ENCODE data around the gene XRCC4. TPM values are rescaled to one million over a fixed set of nuclear protein-coding genes. Genes with fewer than 3 reads are reported as not detected.

XRCC4 gene
- total RNA-seq, 1 donor from 2014 or later, result 8.2 TPM

DNA sequence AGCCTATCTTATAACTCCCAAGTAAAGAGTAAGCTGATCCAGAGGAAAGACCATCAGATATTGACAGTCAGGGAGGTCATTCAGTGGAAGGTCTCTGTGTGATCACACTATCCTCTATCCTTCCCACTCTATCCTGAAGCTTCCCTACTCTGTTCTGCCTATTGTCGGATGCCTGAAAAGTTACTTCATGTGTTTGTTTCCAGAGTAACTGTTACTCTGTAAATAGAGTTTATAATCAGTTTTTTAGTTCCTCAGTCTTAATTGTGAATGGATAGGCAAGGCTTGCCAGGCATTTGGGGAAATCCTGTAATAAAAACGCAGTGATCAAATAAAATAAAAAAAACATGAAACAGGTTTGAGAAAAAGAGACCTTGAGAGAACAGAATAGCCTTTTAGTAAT is 79.8 kb downstream of the XRCC4 start:
- no peak overlapping the region for H3K27ac Mint-ChIP-seq (ENCODE audit: unreplicated experiment)
- TF ChIP-seq, protein P1, sequence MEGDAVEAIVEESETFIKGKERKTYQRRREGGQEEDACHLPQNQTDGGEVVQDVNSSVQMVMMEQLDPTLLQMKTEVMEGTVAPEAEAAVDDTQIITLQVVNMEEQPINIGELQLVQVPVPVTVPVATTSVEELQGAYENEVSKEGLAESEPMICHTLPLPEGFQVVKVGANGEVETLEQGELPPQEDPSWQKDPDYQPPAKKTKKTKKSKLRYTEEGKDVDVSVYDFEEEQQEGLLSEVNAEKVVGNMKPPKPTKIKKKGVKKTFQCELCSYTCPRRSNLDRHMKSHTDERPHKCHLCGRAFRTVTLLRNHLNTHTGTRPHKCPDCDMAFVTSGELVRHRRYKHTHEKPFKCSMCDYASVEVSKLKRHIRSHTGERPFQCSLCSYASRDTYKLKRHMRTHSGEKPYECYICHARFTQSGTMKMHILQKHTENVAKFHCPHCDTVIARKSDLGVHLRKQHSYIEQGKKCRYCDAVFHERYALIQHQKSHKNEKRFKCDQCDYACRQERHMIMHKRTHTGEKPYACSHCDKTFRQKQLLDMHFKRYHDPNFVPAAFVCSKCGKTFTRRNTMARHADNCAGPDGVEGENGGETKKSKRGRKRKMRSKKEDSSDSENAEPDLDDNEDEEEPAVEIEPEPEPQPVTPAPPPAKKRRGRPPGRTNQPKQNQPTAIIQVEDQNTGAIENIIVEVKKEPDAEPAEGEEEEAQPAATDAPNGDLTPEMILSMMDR (conservative IDR thresholded peaks at IDR 0.05), result no peak
- H3K4me3 Mint-ChIP-seq, result no peak overlapping the region
- peaks cover 3% of the 10 kb centered on the region for H3K9me3 Mint-ChIP-seq
- H3K36me3 Mint-ChIP-seq (ENCODE audit: low read depth), result no peaks in the 10 kb centered on the region
- peaks cover 12% of the 10 kb centered on the region for H3K4me1 Mint-ChIP-seq
- no peaks in the 10 kb centered on the region for H3K27me3 Mint-ChIP-seq (ENCODE audit: low read depth)
- DNase-seq (ENCODE audit: low read depth, low spot score), result no peak

DNA sequence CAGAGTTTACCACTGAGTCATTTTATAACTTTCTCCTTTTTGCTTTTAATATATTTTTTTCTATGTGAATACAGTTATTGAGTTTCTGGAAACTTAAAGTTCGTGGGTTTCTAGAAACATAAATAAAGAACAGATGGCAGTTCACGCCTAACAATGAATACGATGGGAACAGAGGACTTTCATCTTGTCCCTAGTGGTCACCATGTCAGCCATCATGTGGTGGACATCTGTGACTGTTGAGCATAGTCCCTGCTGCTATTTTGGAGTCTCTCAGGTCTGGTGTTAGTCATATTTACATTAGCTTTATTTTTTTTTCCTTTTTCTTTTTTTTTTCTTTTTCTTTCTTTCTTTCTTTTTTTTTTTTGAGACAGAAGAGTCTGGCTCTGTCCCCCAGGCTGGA is 85.3 kb downstream of the XRCC4 start:
- peaks cover 7% of the 10 kb centered on the region for H3K9me3 Mint-ChIP-seq
- H3K4me3 Mint-ChIP-seq, result no peak overlapping the region
- peaks cover 15% of the 10 kb centered on the region for H3K4me1 Mint-ChIP-seq
- TF ChIP-seq, protein P1 (conservative IDR thresholded peaks at IDR 0.05), result no peak
- no peak for DNase-seq (ENCODE audit: low read depth, low spot score)
- H3K36me3 Mint-ChIP-seq (ENCODE audit: low read depth), result peaks cover 6% of the 10 kb centered on the region
- H3K27me3 Mint-ChIP-seq (ENCODE audit: low read depth), result no peaks in the 10 kb centered on the region
- no peak overlapping the region for H3K27ac Mint-ChIP-seq (ENCODE audit: unreplicated experiment)

DNA sequence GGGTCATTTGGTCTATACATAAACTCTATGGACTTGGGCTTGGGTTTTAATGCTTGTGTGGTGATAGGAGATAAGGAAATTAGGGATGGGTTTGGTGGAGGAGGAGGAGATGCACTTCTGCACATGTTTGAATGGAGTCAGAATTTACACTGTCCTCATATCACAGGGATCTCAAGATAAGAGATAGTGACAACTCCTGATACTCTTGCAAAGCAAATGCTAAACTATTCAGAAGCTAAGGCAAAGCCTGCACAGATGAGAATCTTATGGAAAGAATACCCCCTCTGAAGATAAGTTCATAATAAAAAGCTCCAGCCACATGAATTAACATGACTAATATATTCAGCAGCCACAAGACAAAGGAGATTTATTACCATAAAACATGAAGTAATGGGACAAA is 90.2 kb downstream of the XRCC4 start:
- Mint-ChIP-seq H3K9me3 (peaks cover 11% of the 10 kb centered on the region), H3K36me3 (ENCODE audit: low read depth) (peaks cover 6% of the 10 kb centered on the region), H3K4me3 (no peak overlapping the region), H3K27ac (ENCODE audit: unreplicated experiment) (no peak overlapping the region), H3K4me1 (peaks cover 19% of the 10 kb centered on the region), H3K27me3 (ENCODE audit: low read depth) (no peaks in the 10 kb centered on the region)
- no peak for DNase-seq (ENCODE audit: low read depth, low spot score)
- TF ChIP-seq, protein P1 (conservative IDR thresholded peaks at IDR 0.05), result no peak

DNA sequence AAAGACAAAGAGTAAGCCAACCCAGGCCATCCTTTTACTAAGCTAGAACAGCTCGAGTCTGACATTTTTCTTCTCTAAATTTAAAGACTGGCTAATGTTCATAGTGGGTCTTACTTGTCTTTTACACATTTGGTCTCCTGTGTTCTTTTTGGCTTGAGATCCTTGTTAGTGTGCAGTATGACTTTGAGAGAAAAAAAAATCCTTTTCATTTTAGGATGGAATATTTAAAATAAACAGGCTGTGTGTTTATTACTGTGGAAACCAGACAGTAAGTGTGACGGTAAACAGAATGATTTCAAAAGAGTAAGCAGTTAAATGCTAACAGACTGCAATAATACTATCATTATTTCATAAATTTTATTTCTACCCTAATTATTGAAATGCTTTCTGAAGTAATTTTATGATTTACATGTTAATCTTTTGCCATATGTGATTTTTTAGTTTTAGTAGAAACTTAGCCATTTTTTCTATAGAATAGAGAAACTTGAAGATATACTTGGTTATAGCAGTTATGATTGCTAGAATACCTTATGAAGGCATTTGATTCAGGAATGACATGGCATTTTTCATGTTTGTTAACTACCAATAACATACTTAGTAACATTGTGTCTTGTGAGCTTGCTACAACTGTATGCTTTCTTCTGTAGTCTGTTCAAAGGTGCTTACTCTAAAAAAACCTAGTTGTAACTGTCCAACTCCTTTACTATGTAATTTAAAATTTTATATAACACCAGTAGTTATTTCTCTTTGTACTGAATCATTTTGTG is 92.4 kb downstream of the XRCC4 start:
- peaks cover 5% of the 10 kb centered on the region for H3K4me1 Mint-ChIP-seq
- TF ChIP-seq, protein P1 (conservative IDR thresholded peaks at IDR 0.05), result no peak
- H3K27me3 Mint-ChIP-seq (ENCODE audit: low read depth), result no peaks in the 10 kb centered on the region
- no peak for DNase-seq (ENCODE audit: low read depth, low spot score)
- H3K36me3 Mint-ChIP-seq (ENCODE audit: low read depth), result peaks cover 6% of the 10 kb centered on the region
- peaks cover 11% of the 10 kb centered on the region for H3K9me3 Mint-ChIP-seq
- no peak overlapping the region for H3K4me3 Mint-ChIP-seq
- H3K27ac Mint-ChIP-seq (ENCODE audit: unreplicated experiment), result no peak overlapping the region

DNA sequence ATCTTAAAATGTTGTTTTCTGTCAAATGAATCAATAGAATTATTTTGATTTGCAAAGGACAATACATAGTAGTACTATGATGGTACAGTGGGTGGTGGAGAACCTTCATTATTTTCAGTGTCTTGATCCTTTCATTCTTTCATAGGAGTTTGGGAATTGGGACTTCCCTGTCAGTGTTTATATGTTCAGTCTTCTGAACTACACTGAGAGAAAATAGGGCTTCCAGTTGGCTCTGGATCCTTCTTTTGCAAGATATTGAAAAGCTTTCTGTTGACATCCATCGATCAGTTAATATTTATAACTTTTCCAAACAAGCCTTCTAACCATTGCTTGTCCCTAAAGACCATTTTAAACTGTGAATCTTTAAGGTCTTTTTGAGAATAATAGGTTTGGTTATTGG is 94.7 kb downstream of the XRCC4 start:
- Mint-ChIP-seq H3K27ac (ENCODE audit: unreplicated experiment) (no peak overlapping the region), H3K4me1 (peaks cover 5% of the 10 kb centered on the region), H3K36me3 (ENCODE audit: low read depth) (peaks cover 6% of the 10 kb centered on the region), H3K4me3 (no peak overlapping the region), H3K27me3 (ENCODE audit: low read depth) (no peaks in the 10 kb centered on the region), H3K9me3 (peaks cover 10% of the 10 kb centered on the region)
- DNase-seq (ENCODE audit: low read depth, low spot score), result no peak
- TF ChIP-seq, protein P1 (conservative IDR thresholded peaks at IDR 0.05), result no peak

Measured in neural crest cell (in vitro differentiated cells).